Adrenal gland (tissue), 12 donors: Measurements from ENCODE around the gene DHX16. TPM values are rescaled to one million over a fixed set of nuclear protein-coding genes. Genes with fewer than 3 reads are reported as not detected.

ENCODE experiments used
- DNase-seq, 7 donors: peaks; one replicate each; pipeline ENCODE4 v3.0.0-alpha.2; 2019 to 2020
- H3K27ac ChIP-seq, 5 donors: fragments of 200-600 bp; sonication (generic) in 4 of 5; 1 replicate in 3 of 5; 2 replicates in 2 of 5; pipeline versions ENCODE4 v1.5.1 to v1.8.0; 2016 to 2020; ENCODE audit warnings: mild to moderate bottlenecking in 1 of 5
- H3K27me3 ChIP-seq: fragments of 200-600 bp; 2 replicates; pipeline ENCODE4 v1.8.0; 2021
- H3K36me3 ChIP-seq, 2 donors: fragments of 200-600 bp; replicated peaks in 1 of 2; 1 replicate in 1 of 2; 2 replicates in 1 of 2; pipeline versions ENCODE4 v1.5.1 to v1.8.0; 2018 to 2022
- H3K4me1 ChIP-seq, 2 donors: fragments of 200-600 bp; replicated peaks in 1 of 2; 1 replicate in 1 of 2; 2 replicates in 1 of 2; pipeline versions ENCODE4 v1.5.1 to v1.8.0; 2018 to 2021
- H3K4me3 ChIP-seq, 4 donors: fragments of 200-600 bp; sonication (generic) in 3 of 4; one replicate each; pipeline ENCODE4 v1.5.1; 2016 to 2018
- H3K9me3 ChIP-seq, 3 donors: fragments of 200-600 bp; sonication (generic) in 1 of 3; replicated peaks in 1 of 3; 1 replicate in 2 of 3; 2 replicates in 1 of 3; pipeline versions ENCODE4 v1.5.1 to v1.8.0; 2016 to 2021
- CTCF ChIP-seq, 6 experiments: fragments of 450-650 bp in 4 of 6; fragments of 200-600 bp in 2 of 6; sonication (generic) in 1 of 6; IDR thresholded peaks; 1 replicate in 5 of 6; 2 replicates in 1 of 6; pipeline versions ENCODE4 v1.5.1 to v1.8.0; 2016 to 2021; ENCODE audit warnings: antibody characterized with exemption in 6 of 6, mild to moderate bottlenecking in 2 of 6, moderate library complexity in 1 of 6
- POLR2A ChIP-seq, 2 donors: fragments of 450-650 bp; IDR thresholded peaks; one replicate each; pipeline ENCODE4 v1.6.1; 2017; ENCODE audit warnings: antibody characterized with exemption in 2 of 2, mild to moderate bottlenecking in 2 of 2, moderate library complexity in 1 of 2
- WGBS, 4 donors: extraction: QIAGEN DNeasy Blood & Tissue Kit in 2 of 4; methylation state at CpG; one replicate each; pipeline versions ENCODE4 v1.1.5 to v1.1.7; 2013 to 2017; 5-methylcytosine and 5-hydroxymethylcytosine counted together
- intact Hi-C, 2 donors: fragments of 100-400 bp; cut with DNase I; formaldehyde crosslinking; loops; one replicate each; pipeline versions ENCODE4 v1.14.1 to v1.15.0; 2022 to 2023
- polyA plus RNA-seq, 3 donors: library from polyadenylated mRNA; stranded (reverse); fragments of 200-250 nt in 2 of 3; fragments of 350-450 nt in 1 of 3; fragmentation: Illumina TruSeq in 1 of 3; extraction: RNeasy Lipid Tissue Mini Kit (QIAGEN cat#74804) in 1 of 3; gene quantifications; one replicate each; pipeline ENCODE4 v1.2.3, GENCODE V29; 2013 to 2014
- total RNA-seq, 9 donors: library from RNA; depleted of rRNA in 4 of 9; stranded (reverse); fragments of >200 nt in 4 of 9; fragments of 120-200 nt in 1 of 9; fragmentation: NEBNext Ultra II Directional in 1 of 9; extraction: Animal tissue kit (Norgen Biotek cat#: 25700) in 1 of 9; gene quantifications; one replicate each; pipeline versions ENCODE4 v1.1.0 to v1.2.4, GENCODE V29; 2013 to 2023
- donor health status: healthy with polysubstance abuse.
- donor health status: Bipolar disorder and iron deficiency.
- donor health status: DM: yes; HTN: yes; CAD: no.
- donor health status: DM: no; HTN: no; CAD: no.
- donor health status: DM: no; HTN: no; CAD: no.
- donor health status: DM: yes; HTN: yes; CAD: no.

The DHX16 gene
- total and polyA plus RNA-seq, 12 donors = 16.4 to 75.9 (median 30.2) TPM

GRCh38 chr6:30654798-30655742 is 17.7 kb downstream of the DHX16 start:
- Histone ChIP-seq H3K4me3 (no peak overlapping the region), H3K36me3 (peaks cover 0 to 94% of the 10 kb centered on the region in 2 donors), H3K9me3 (no peaks in the 10 kb centered on the region), H3K27me3 (no peaks in the 10 kb centered on the region), H3K4me1 (peaks cover 0 to 5% of the 10 kb centered on the region in 2 donors), H3K27ac (no peak overlapping the region)
- no peak for DNase-seq
- intact Hi-C loops = no loop called here
- 83 to 88% (median 85%) methylated on average over 19 of the region's 19 CpGs for WGBS, 4 donors
- TF ChIP-seq POLR2A (IDR thresholded peaks at IDR 0.05) (no peak), CTCF (IDR thresholded peaks at IDR 0.05) (no peak)

- peaks cover 0 to 55% of the 10 kb centered on the region in 2 donors for H3K36me3 ChIP-seq
- no peak for TF ChIP-seq CTCF (IDR thresholded peaks at IDR 0.05)
- TF ChIP-seq POLR2A (IDR thresholded peaks at IDR 0.05) = no peak
- no peaks in the 10 kb centered on the region for H3K27me3 ChIP-seq
- H3K4me3 ChIP-seq = no peak overlapping the region
- H3K4me1 ChIP-seq = peaks cover 10 to 14% of the 10 kb centered on the region in 2 donors
- no peak overlapping the region for H3K27ac ChIP-seq
- intact Hi-C loops = no loop called here
- WGBS, 4 donors = 87 to 93% (median 87%) methylated on average over 12 of the region's 12 CpGs
- no peak for DNase-seq
- no peaks in the 10 kb centered on the region for H3K9me3 ChIP-seq
These were observed 21.7 kb downstream of the DHX16 start for GRCh38 chr6:30651143-30651542.

GRCh38 chr6:30647242-30648116 is 25.3 kb downstream of the DHX16 start:
- TF ChIP-seq CTCF (IDR thresholded peaks at IDR 0.05) = no peak
- TF ChIP-seq POLR2A (IDR thresholded peaks at IDR 0.05) = peak in 1 of 2 donors; percentile 3

More at GRCh38 chr6:30647242-30648116, 25.3 kb downstream of the DHX16 start:
- Histone ChIP-seq H3K27ac (peak overlapping the region; percentile 51 to 95 (median 87)), H3K36me3 (peaks cover 0 to 28% of the 10 kb centered on the region in 2 donors), H3K4me1 (peaks cover 10 to 14% of the 10 kb centered on the region in 2 donors), H3K9me3 (no peaks in the 10 kb centered on the region), H3K27me3 (no peaks in the 10 kb centered on the region), H3K4me3 (peak overlapping the region; percentile 75 to 98 (median 94))
- intact Hi-C loops = no loop called here
- peak; percentile 66 to 84 (median 75) for DNase-seq
- 1 to 2% (median 1%) methylated on average over 5 to 78 of the region's 78 CpGs for whole genome bisulfite sequencing, 4 donors
